Endothelial cell (in vitro differentiated cells): ENCODE results near the gene CPD. TPM values are rescaled to one million over a fixed set of nuclear protein-coding genes. Genes with fewer than 3 reads are reported as not detected.

Source experiments
- DNase-seq: peaks from one replicate; pipeline ENCODE4 v3.0.0; 2021; ENCODE audit warnings: low spot score
- H3K27ac Mint-ChIP-seq: one replicate; pipeline ENCODE4 v1.8.0; 2021; ENCODE audit warnings: mixed read lengths, inconsistent platforms; ENCODE audit not compliant: unreplicated experiment
- H3K27me3 Mint-ChIP-seq: one replicate; pipeline ENCODE4 v1.8.0; 2021; ENCODE audit warnings: mild to moderate bottlenecking, moderate library complexity, mixed read lengths, inconsistent platforms; ENCODE audit not compliant: unreplicated experiment
- H3K36me3 Mint-ChIP-seq: one replicate; pipeline ENCODE4 v1.8.0; 2021; ENCODE audit warnings: mild to moderate bottlenecking, low read depth, mixed read lengths, inconsistent platforms; ENCODE audit not compliant: unreplicated experiment
- H3K4me1 Mint-ChIP-seq: one replicate; pipeline ENCODE4 v1.8.0; 2021; ENCODE audit warnings: mild to moderate bottlenecking, mixed read lengths, inconsistent platforms; ENCODE audit not compliant: unreplicated experiment
- H3K4me3 Mint-ChIP-seq: one replicate; pipeline ENCODE4 v1.8.0; 2021; ENCODE audit warnings: mild to moderate bottlenecking, mixed read lengths, inconsistent platforms; ENCODE audit not compliant: unreplicated experiment
- H3K9me3 Mint-ChIP-seq: one replicate; pipeline ENCODE4 v1.8.0; 2021; ENCODE audit warnings: mixed read lengths, inconsistent platforms; ENCODE audit not compliant: unreplicated experiment
- total RNA-seq: library from RNA; stranded (reverse); fragmentation: NEBNext Ultra II Directional; extraction: Animal tissue kit (Norgen Biotek cat#: 25700); gene quantifications from one replicate; pipeline ENCODE4 v1.2.1, GENCODE V29; 2021; ENCODE audit not compliant: unreplicated experiment
- TF ChIP-seq, protein P1 (sequence below): fragments of 200-600 bp; sonication (generic); IDR thresholded peaks from one replicate; pipeline ENCODE4 v1.5.0; 2021; ENCODE audit warnings: antibody characterized with exemption; ENCODE audit not compliant: unreplicated experiment

Gene CPD
- total RNA-seq, 1 donor from 2014 or later: 119 TPM

DNA sequence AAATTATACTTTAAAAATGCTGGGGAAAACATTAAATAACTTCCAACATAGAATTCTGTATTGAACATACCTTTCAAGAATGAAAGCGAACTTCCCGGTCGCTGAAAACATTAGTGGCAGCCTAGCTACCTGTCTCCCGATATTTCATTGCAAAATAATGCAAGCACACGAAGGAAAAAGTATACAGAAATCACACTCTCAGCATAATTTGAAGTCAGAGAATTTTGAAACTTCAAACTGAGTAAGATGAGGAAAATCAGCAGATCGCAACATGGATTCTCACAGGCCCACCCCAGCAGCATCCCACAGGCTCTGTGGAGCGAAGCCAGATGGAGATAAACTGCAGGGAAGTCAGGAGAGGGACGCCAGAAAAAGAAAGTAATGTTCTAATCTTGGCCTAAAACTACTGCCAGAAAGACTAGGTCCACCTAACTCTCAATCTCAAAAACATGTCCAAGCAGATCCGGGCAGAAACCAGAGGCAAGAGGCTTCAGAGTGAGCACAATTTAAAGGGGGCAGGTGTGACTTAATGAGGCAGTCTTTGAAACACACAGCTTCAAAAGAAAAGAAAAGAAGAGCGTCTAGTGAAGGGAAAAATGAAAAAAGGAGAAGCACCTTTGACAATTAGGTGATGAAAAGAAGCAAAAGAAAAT lies 93.6 kb downstream of the CPD start:
- no peak overlapping the region for H3K27ac Mint-ChIP-seq
- H3K36me3 Mint-ChIP-seq: peaks cover 7% of the 10 kb centered on the region
- peaks cover 8% of the 10 kb centered on the region for H3K4me1 Mint-ChIP-seq
- peaks cover 7% of the 10 kb centered on the region for H3K27me3 Mint-ChIP-seq
- no peak overlapping the region for H3K4me3 Mint-ChIP-seq
- DNase-seq: no peak
- TF ChIP-seq, protein P1, sequence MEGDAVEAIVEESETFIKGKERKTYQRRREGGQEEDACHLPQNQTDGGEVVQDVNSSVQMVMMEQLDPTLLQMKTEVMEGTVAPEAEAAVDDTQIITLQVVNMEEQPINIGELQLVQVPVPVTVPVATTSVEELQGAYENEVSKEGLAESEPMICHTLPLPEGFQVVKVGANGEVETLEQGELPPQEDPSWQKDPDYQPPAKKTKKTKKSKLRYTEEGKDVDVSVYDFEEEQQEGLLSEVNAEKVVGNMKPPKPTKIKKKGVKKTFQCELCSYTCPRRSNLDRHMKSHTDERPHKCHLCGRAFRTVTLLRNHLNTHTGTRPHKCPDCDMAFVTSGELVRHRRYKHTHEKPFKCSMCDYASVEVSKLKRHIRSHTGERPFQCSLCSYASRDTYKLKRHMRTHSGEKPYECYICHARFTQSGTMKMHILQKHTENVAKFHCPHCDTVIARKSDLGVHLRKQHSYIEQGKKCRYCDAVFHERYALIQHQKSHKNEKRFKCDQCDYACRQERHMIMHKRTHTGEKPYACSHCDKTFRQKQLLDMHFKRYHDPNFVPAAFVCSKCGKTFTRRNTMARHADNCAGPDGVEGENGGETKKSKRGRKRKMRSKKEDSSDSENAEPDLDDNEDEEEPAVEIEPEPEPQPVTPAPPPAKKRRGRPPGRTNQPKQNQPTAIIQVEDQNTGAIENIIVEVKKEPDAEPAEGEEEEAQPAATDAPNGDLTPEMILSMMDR: no peak
- H3K9me3 Mint-ChIP-seq: no peaks in the 10 kb centered on the region

DNA sequence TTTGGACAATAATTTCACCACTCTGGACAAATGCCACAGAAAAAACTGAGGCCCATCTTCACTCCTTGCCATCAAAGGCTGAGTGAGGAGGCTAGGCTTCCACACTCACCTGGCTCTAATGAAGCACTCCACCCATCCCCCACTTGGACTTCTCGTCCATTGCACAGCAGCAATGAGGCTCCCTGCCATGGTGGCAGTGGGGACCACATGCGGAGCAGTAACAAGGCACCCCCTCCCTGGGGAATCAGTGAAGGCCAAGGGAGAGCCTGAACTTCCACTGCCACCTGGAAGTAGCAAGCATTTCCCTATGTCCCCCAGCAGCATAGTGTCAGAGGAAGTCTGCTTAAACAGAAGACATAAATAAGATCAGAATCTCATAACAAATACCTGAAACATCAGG lies 96.5 kb downstream of the CPD start:
- no peak for DNase-seq
- TF ChIP-seq, protein P1: no peak
- Mint-ChIP-seq H3K27me3 (peaks cover 7% of the 10 kb centered on the region), H3K36me3 (peaks cover 10% of the 10 kb centered on the region), H3K4me1 (peaks cover 16% of the 10 kb centered on the region), H3K9me3 (no peaks in the 10 kb centered on the region), H3K4me3 (no peak overlapping the region), H3K27ac (no peak overlapping the region)

DNA sequence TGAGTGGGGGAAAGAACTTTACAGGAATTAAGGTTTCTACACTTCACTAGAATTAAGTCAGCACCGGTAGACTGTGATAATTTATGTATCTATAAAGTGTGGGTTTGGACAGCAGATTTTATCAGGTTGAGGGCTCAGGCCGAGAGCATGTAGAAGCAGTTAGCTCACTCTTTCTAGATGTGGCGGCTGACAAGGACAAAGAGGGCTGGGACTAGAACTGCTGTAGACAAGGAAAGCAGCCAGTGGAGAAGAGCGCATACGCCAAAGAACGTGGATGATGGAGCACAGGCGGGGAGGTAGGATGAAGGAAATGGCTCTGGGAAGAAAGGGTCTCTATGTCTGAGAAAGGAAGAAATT lies 98.0 kb downstream of the CPD start:
- Mint-ChIP-seq H3K36me3 (peaks cover 10% of the 10 kb centered on the region), H3K4me3 (peak overlapping the region; percentile 99), H3K9me3 (no peaks in the 10 kb centered on the region), H3K4me1 (peaks cover 16% of the 10 kb centered on the region), H3K27ac (peak overlapping the region; percentile 100), H3K27me3 (peaks cover 7% of the 10 kb centered on the region)
- TF ChIP-seq, protein P1: no peak
- no peak for DNase-seq

DNA sequence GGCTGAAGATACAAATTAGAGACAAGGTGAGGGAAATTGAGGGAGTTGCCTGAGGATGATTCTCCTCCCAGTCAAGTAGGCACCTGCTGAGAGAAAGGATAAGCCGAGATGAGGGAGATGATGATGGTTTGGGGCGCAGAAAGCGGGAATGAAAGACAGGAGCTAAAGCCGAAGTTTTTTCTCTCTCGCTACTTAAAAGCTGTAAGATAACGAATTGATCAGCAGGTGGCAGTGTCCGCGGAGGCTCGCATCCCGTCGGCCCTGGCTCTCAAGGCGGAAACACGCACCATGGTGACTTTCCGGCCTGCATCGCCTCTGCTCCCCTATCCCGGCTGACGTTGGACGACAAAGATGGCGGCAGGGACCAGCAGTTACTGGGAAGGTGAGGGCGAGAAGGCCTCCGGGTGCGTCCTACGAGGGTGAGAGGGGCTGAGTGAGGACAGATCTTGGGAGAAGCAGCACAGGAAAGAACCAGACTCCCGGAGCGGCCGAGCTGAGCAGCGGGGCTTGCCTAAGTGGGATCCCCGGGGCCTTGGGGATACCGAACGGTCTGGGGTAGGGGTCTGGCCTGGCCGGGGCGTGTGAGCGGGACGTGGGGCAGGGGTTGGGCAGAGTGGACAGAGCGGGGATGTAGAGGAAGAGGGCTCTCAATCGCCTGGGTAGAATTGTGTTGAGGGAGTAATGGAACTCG lies 98.5 kb downstream of the CPD start, which contains the start of gene GOSR1:
GOSR1 (plus strand) TSS at position 326 of the 691 bp plus-strand sequence; CDS start at position 352, 26 bp downstream.
- H3K9me3 Mint-ChIP-seq: no peaks in the 10 kb centered on the region
- H3K36me3 Mint-ChIP-seq: peaks cover 10% of the 10 kb centered on the region
- DNase-seq: peak; percentile 91
- peak within 1 kb of the TSS; percentile 100 for H3K27ac Mint-ChIP-seq
- peak within 1 kb of the TSS; percentile 99 for H3K4me3 Mint-ChIP-seq
- peaks cover 7% of the 10 kb centered on the region for H3K27me3 Mint-ChIP-seq
- TF ChIP-seq, protein P1: peak; percentile 80
- H3K4me1 Mint-ChIP-seq: peaks cover 16% of the 10 kb centered on the region

DNA sequence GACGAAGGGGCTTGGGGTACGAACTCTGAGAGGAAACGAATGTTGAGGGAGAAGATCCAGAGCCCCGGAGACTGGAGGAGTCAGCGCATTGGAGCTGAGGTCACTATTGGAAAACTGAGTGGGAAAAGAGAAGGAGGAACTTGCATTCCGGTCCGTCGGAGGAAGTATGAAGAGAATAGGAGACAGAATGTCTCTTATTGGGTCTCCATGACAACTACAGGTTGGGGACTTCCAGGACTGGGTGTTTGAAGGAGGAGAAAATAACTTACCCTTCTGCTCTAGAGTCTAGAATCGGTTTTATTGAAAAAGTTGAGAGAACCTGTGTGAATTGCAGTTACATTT lies 99.0 kb downstream of the CPD start:
- H3K4me1 Mint-ChIP-seq: peaks cover 16% of the 10 kb centered on the region
- H3K4me3 Mint-ChIP-seq: peak overlapping the region; percentile 99
- H3K27me3 Mint-ChIP-seq: peaks cover 7% of the 10 kb centered on the region
- peaks cover 12% of the 10 kb centered on the region for H3K36me3 Mint-ChIP-seq
- TF ChIP-seq, protein P1: no peak
- DNase-seq: no peak
- peak overlapping the region; percentile 100 for H3K27ac Mint-ChIP-seq
- H3K9me3 Mint-ChIP-seq: no peaks in the 10 kb centered on the region
